Small intestine (tissue), 7 donors: ENCODE data around the gene GAB1. TPM values are rescaled to one million over a fixed set of nuclear protein-coding genes. Genes with fewer than 3 reads are reported as not detected.

Source experiments
- DNase-seq, 2 donors: peaks; one replicate each; pipeline versions ENCODE4 v3.0.0 to v3.0.0-alpha.2; 2013
- FAIRE-seq: peaks from 2 replicates; lab custom pipeline; 2012; peaks lifted over from hg19 to GRCh38; lab: Jason Lieb, UNC
- H3K27ac ChIP-seq, 3 donors: one replicate each; pipeline ENCODE4 v1.5.1; 2013; ENCODE audit warnings: low read length in 2 of 3, mild to moderate bottlenecking in 2 of 3, control low read depth in 1 of 3, inconsistent platforms in 1 of 3, low read depth in 1 of 3, moderate library complexity in 1 of 3
- H3K27me3 ChIP-seq, 3 donors: one replicate each; pipeline ENCODE4 v1.6.1; 2013; ENCODE audit warnings: low read length in 3 of 3, inconsistent platforms in 1 of 3; ENCODE audit not compliant: control insufficient read depth in 3 of 3, insufficient read depth in 3 of 3
- H3K36me3 ChIP-seq, 3 donors: one replicate each; pipeline ENCODE4 v1.6.1; 2013; ENCODE audit warnings: low read length in 3 of 3, inconsistent platforms in 1 of 3, low read depth in 1 of 3, mild to moderate bottlenecking in 1 of 3, moderate library complexity in 1 of 3; ENCODE audit not compliant: control insufficient read depth in 3 of 3, insufficient read depth in 2 of 3
- H3K4me1 ChIP-seq, 3 donors: one replicate each; pipeline ENCODE4 v1.6.1; 2013; ENCODE audit warnings: low read length in 2 of 3, inconsistent platforms in 1 of 3, low read depth in 1 of 3, mild to moderate bottlenecking in 1 of 3, moderate library complexity in 1 of 3; ENCODE audit not compliant: control insufficient read depth in 3 of 3, insufficient read depth in 2 of 3
- H3K4me3 ChIP-seq, 3 donors: one replicate each; pipeline ENCODE4 v1.5.1; 2013; ENCODE audit warnings: low read length in 3 of 3, control low read depth in 1 of 3, inconsistent platforms in 1 of 3, low read depth in 1 of 3, mild to moderate bottlenecking in 1 of 3, moderate library complexity in 1 of 3
- H3K9me3 ChIP-seq, 2 donors: one replicate each; pipeline ENCODE4 v1.6.1; 2013; ENCODE audit warnings: low read depth in 1 of 2, low read length in 1 of 2; ENCODE audit not compliant: control insufficient read depth in 2 of 2, insufficient read depth in 1 of 2
- WGBS, 3 donors: extraction: QIAGEN DNeasy Blood & Tissue Kit; methylation state at CpG; one replicate each; pipeline ENCODE4 v1.1.7; 2013; 5-methylcytosine and 5-hydroxymethylcytosine counted together
- polyA plus RNA-seq, 4 donors: library from polyadenylated mRNA; stranded (reverse) in 3 of 4; unstranded in 1 of 4; fragments of 200-250 nt in 3 of 4; fragments of 120-200 nt in 1 of 4; gene quantifications; one replicate each; pipeline versions ENCODE4 v1.2.1 to v1.2.3, GENCODE V29; 2013
- donor health status: healthy with polysubstance abuse.
- donor health status: control.
- donor health status: control.
- donor health status: Bipolar disorder and iron deficiency.
- donor health status: healthy.

The GAB1 gene
- polyA plus RNA-seq, 4 donors = 3.5 to 71.7 (median 6.7) TPM

GRCh38 chr4:143351149-143351691, 14.5 kb downstream of the GAB1 start:
- DNase-seq = no peak
- Histone ChIP-seq H3K4me1 (peaks cover 7 to 37% (median 20%) of the 10 kb centered on the region in 3 donors), H3K9me3 (no peaks in the 10 kb centered on the region), H3K4me3 (no peak overlapping the region), H3K27ac (peak overlapping the region in 1 of 3 donors; percentile 37), H3K27me3 (no peaks in the 10 kb centered on the region), H3K36me3 (peaks cover 0 to 3% (median 0%) of the 10 kb centered on the region in 3 donors)
- WGBS, 3 donors = 86 to 91% (median 86%) methylated on average over 20 of the region's 20 CpGs
- FAIRE-seq = no peak

GRCh38 chr4:143351774-143352451, 15.2 kb downstream of the GAB1 start:
- WGBS, 3 donors = 18 to 29% (median 28%) methylated on average over 1 of the region's 1 CpG

DNA sequence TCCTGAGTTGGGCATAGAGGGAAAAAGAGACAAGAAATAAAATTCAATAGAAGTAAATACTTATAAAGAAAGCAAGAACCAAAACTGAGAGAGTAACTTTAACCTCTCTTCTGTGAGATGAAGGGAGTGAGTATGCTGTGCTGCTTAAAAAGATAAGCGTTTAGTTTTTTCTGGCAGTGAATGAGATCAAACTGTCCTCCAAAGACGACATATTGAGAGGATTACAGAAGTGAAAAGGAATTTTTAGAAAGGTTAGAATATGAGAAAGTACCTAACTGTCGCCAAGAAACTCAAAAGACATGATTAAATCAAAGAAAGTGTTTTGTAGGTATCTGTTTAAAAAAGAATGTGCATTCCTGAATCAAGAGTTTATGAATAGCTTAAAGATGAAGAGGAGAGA, 16.0 kb downstream of the GAB1 start:
- Histone ChIP-seq H3K27me3 (no peaks in the 10 kb centered on the region), H3K27ac (peak overlapping the region in 1 of 3 donors; percentile 26), H3K4me1 (peaks cover 7 to 47% (median 20%) of the 10 kb centered on the region in 3 donors), H3K36me3 (peaks cover 0 to 3% (median 0%) of the 10 kb centered on the region in 3 donors), H3K9me3 (no peaks in the 10 kb centered on the region), H3K4me3 (no peak overlapping the region)
- DNase-seq = no peak
- no peak for FAIRE-seq
- 30 to 46% (median 32%) methylated on average over 3 of the region's 3 CpGs for WGBS, 3 donors

More at GRCh38 chr4:143351774-143352451, 15.2 kb downstream of the GAB1 start:
- H3K36me3 ChIP-seq = peaks cover 0 to 3% (median 0%) of the 10 kb centered on the region in 3 donors
- FAIRE-seq (no peak), DNase-seq (peak; percentile 55 to 75)
- no peaks in the 10 kb centered on the region for H3K9me3 ChIP-seq
- H3K27me3 ChIP-seq = no peaks in the 10 kb centered on the region
- H3K4me3 ChIP-seq = no peak overlapping the region
- peak overlapping the region in 2 of 3 donors; percentile 26 to 37 for H3K27ac ChIP-seq
- peaks cover 7 to 40% (median 23%) of the 10 kb centered on the region in 3 donors for H3K4me1 ChIP-seq

DNA sequence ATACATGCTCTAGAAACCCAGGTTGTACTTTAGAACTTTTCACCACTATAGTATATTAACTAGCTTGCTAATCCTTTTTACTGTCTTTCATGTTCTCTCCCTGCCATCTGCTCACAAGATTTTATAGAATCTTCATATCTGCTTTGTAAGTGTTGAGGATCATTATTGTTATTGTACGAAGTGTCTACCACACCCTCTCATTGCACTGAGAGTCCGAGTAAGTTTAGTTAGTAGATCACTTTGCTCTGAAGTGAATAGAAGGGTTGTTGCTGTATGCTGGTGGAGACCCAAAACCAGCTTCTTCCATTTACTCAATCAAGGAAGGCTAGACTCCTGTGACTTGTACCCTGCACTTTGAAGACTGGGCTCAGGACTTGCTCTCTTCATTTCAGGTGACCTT, 17.1 kb downstream of the GAB1 start:
- peak overlapping the region in 1 of 3 donors; percentile 16 for H3K4me3 ChIP-seq
- 18 to 53% (median 39%) methylated on average over 2 of the region's 2 CpGs for WGBS, 3 donors
- H3K9me3 ChIP-seq = no peaks in the 10 kb centered on the region
- FAIRE-seq = no peak
- H3K27ac ChIP-seq = peak overlapping the region; percentile 20 to 83 (median 71)
- H3K4me1 ChIP-seq = peaks cover 7 to 53% (median 20%) of the 10 kb centered on the region in 3 donors
- H3K27me3 ChIP-seq = no peaks in the 10 kb centered on the region
- H3K36me3 ChIP-seq = peaks cover 0 to 3% (median 0%) of the 10 kb centered on the region in 3 donors
- DNase-seq = peak in 1 of 2 donors; percentile 68

GRCh38 chr4:143354990-143355389, 18.3 kb downstream of the GAB1 start:
- WGBS, 3 donors = 60 to 74% (median 63%) methylated on average over 2 of the region's 2 CpGs
- FAIRE-seq = no peak
- H3K27me3 ChIP-seq = no peaks in the 10 kb centered on the region
- no peak for DNase-seq
- H3K4me1 ChIP-seq = peaks cover 9 to 62% (median 27%) of the 10 kb centered on the region in 3 donors
- no peak overlapping the region for H3K4me3 ChIP-seq
- peak overlapping the region in 1 of 3 donors; percentile 83 for H3K27ac ChIP-seq
- H3K9me3 ChIP-seq = no peaks in the 10 kb centered on the region
- H3K36me3 ChIP-seq = peaks cover 0 to 3% (median 0%) of the 10 kb centered on the region in 3 donors

GRCh38 chr4:143355540-143356217, 19.0 kb downstream of the GAB1 start:
- peaks cover 0 to 3% (median 0%) of the 10 kb centered on the region in 3 donors for H3K36me3 ChIP-seq
- FAIRE-seq (no peak), DNase-seq (peak in 1 of 2 donors; percentile 47)
- WGBS, 3 donors = 71 to 86% (median 86%) methylated on average over 6 of the region's 6 CpGs
- no peaks in the 10 kb centered on the region for H3K27me3 ChIP-seq
- H3K9me3 ChIP-seq = no peaks in the 10 kb centered on the region
- no peak overlapping the region for H3K4me3 ChIP-seq
- peak overlapping the region in 2 of 3 donors; percentile 18 to 83 for H3K27ac ChIP-seq
- H3K4me1 ChIP-seq = peaks cover 9 to 68% (median 27%) of the 10 kb centered on the region in 3 donors

- H3K36me3 ChIP-seq = no peaks in the 10 kb centered on the region
- H3K9me3 ChIP-seq = no peaks in the 10 kb centered on the region
- H3K27me3 ChIP-seq = no peaks in the 10 kb centered on the region
- H3K4me3 ChIP-seq = no peak overlapping the region
- no peak for DNase-seq
- WGBS, 3 donors = 15 to 43% (median 20%) methylated on average over 3 of the region's 3 CpGs
- FAIRE-seq = no peak
- peak overlapping the region in 2 of 3 donors; percentile 48 to 83 for H3K27ac ChIP-seq
- H3K4me1 ChIP-seq = peaks cover 12 to 74% (median 29%) of the 10 kb centered on the region in 3 donors
Measured at GRCh38 chr4:143356493-143356892, 19.8 kb downstream of the GAB1 start.

DNA sequence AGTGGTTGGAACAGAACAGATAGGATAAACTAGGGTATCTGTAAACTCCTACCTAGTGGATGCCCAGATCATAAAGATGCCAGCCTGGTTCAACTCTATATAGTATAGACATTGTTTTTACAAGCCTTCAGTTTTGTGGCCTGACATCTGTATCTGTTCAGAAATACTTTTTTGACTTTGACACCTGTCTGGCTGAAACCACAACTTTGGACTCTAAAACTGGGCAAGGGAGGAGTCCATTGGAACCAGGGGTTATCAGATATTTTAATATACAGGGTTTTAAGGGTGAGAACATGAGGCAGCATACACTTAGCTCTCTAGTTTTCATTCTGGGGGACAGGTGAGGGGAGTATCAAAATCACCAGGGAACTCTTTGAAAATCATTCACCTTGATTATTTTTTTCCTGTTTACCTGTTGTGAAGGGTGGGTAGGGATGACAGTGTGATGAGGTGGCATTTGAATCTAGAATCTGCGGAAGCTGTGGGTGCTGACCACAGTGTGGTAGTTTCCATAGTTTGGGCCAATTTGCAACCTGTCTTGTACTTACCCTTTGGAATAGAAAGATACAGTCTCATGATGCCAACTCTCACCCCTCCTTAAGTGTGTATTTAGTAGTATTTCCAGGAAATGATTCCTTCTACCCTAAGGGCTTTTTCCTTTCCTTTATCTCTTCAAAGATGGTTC, 20.6 kb downstream of the GAB1 start:
- FAIRE-seq (no peak), DNase-seq (no peak)
- Histone ChIP-seq H3K9me3 (no peaks in the 10 kb centered on the region), H3K4me3 (no peak overlapping the region), H3K4me1 (peaks cover 12 to 74% (median 26%) of the 10 kb centered on the region in 3 donors), H3K27ac (peak overlapping the region in 2 of 3 donors; percentile 61 to 83), H3K27me3 (no peaks in the 10 kb centered on the region), H3K36me3 (no peaks in the 10 kb centered on the region)
- 79 to 83% (median 79%) methylated on average over 1 of the region's 1 CpG for WGBS, 3 donors
